NCI-H1694 treated with DMSO at 0.1 percent for 48 hours (cell line): Measurements from ENCODE around the gene HTRA1.
A peak's percentile ranks its signal among the peaks of the same experiment; 100 is the strongest.

ENCODE experiments used
- DNase-seq: peaks from one replicate; lab custom pipeline; 2025; lab: John Stamatoyannopoulos, UW

Gene HTRA1

DNA sequence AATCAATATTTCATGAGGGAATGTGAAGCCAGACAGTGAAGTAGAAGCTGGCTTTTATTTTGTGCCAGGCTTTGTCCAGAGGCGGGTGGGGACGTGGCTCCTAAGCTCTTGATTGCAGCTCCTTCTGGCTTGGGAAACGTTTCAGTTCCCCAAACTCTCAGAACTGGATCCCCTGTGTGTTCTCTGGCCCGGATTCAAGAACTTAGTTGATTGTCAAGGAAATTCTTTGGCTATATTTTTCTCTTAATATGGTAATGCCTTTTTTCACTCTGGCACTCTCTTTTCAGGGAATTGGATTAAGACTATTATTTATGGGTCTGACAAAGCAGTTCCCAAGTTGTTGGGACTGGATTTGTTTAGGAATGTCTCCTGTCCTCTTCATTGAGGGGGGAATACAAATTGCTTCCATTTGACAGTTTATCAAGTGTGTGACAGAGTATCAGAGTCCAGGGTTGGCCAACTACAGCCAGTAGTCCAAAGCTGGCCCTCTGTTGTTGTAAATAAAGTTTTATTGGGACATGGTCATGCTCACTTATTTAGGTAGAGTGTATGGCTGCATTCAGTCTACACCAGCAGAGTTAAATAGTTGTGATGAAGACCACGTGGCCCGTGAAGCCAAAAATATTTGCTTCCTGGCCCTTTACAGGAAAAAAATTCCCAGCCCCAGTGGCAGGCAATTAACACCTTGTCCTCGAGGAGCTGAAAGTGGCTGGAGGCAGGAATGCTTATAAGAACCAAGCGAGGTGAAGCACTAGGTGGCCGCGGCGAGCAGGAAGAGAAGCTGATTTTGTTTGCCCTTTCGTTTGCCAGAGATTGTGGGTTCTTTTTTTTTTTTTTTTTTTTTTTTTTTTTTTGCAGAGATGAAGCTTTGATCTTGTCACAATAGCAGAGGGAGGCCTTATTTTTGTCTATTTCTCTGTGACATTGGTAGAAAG lies 34.3 kb downstream of the HTRA1 start:
- no peak for DNase-seq

DNA sequence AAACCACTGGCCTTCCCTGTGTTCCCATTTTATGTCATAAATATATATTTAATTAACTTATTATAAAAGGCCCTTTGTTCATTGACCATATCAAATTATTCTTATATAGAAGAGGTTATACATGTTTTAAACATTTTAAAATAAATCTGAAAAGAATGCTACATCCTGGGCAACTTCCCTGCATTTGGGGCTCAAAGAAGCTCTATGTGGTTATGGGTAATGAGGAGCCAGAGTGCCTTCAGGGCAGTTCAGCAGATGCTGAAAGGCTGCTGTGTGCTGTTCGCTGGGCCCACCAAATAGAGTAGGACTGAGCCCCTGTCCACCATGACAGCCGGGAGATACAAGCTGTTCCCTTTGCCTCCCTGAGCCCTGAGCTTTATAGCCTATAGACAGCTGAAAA lies 35.9 kb downstream of the HTRA1 start:
- DNase-seq, result no peak

DNA sequence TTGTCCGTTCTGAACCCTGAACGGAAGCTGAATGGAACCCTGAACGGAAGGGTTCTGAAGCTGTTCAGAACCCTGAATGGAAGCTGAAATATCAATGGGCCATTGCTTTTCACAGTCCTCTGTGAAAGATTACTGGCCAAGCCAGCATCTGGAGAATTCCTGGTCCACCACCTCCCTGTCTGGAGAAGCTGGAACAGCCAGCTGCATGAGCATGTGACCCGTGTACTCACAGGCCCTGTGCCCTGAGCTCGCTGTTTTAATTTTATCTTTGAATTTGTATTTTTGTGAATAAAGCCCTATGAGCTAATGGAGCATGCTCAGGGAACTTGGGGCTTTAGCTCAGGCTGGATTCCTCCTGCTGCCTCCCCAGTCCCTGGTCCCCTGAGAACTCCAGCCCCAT lies 37.2 kb downstream of the HTRA1 start:
- DNase-seq, result no peak

DNA sequence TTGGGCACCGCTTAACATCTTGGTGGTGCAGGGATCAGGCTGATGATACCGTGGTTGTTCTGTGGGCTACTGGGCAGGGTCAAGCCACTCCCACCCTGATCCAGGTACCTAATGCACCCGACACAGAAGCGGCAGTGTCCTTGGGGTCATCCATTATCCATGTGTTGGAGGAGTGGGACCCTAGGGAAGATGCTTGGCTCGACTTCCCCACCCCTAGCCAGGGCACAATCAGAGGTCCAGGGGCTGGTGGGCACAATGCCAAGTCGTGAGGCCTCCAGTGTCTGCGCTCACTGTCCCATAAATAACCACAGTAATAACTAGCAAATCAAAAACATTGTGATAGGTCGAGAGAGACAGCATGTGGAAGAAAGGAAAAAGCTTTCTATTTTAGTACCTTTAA lies 37.7 kb downstream of the HTRA1 start:
- no peak for DNase-seq

DNA sequence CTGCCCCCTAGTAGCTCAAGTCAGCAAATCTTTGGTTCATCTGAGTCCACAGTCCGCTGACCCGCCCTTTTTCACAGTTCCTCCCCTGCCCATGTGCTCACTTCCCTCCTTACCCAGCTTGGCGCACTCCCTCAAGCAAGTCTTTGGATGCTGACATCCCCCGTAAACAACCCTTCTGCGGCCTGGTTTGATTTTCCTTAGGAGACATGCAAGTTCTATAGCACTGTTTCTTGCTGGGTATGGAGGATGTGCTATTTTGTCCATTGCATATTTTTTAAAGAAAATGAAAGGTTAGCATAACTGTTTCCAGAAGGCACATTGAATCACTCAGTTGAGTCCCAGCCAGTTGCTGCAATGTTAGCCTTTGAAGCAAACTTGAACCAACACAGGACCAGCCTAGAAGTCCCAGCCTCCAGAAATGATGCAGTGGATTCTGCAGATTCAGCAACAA lies 38.2 kb downstream of the HTRA1 start:
- DNase-seq, result no peak

DNA sequence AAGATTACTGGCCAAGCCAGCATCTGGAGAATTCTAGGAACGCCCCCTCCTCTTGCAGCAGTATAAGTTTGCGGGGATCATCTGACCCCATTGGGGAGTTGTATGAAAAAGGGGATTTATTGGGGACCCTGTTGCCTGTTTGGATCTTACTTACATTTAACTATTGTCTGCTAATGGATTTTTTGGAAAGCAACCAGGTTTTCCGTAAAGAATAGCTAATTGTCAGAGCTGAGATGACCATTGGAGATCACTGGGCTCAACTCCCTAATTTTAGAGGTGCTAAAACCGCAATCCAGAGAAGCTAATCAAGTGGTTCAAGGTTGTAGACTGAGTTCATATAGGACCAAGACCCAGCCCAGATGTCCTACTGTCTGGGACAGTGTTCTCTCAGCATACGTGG lies 38.8 kb downstream of the HTRA1 start:
- DNase-seq, result no peak

DNA sequence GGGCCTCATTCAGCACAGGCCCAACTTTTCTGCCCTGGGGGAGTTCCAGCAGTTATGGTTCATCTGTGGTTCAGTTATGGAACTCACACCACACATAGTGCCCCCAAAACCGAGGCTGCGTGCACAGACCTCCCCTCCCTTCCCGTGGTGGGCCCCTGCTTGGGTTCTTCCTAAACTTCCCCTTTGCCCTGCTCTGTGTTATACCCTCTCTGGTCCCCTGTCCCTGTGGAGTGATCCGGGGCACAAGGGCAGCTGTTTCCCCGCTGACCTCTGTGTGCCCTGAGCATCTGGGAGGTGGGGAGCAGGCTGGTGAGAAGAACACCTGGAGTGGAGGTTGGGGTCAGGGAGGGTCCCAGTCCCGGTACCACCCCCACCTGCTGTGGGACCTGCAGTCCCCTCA lies 39.4 kb downstream of the HTRA1 start:
- DNase-seq, result no peak

DNA sequence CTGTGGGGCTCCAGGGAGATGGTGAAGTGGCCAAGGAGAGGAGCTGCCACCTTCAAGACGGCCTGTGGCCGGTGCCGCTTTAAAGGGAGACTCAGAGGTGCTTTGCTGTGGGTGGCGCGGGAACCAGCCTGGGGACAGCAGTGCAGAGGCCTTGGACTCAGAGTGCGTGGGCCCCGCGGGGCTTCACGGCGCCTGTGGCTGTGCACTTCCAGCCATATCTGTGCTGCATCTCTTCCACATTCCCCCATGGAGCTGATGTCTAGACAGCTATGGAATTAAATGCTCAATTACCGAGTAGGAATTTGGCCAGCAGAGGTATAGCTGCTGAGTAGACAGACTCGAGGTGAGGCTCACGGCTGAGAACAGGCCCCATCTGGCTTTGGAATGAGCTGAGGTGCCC lies 41.7 kb downstream of the HTRA1 start:
- no peak for DNase-seq

DNA sequence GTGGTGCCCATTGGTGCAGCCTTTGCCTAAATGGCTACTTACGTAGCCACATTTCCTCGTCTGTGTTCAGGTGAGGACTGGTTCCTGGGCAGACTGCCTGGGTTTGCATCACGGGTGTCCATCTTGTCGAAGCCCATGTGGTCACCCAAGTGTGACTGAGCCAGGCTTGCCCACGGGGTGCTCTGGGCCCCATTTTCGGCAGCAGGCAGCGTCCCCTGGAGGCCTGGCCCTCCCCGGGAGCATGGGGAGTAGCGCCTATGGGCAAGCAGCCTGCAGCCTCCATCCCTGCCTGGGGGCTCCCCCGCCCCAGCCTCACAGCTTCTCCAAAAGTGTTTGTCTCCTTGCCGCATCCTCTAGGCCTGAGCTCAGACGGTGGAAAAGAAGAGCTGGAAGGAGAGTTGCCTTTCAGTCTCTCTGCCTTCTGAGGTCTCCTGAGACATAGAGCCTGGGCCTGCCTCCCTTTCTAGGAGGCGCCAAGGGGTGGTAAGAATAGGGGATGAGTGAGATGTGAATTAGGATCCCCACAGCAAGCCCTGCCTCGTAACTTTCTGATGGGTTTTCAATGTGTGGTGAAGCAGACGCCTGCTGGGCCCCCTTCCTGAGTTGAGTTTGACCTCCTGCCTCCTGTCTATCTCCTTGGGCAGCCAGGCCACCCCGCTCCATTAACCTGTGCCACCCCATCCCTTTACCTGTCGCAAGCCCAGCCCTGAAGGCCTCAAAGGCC lies 42.7 kb downstream of the HTRA1 start:
- no peak for DNase-seq

DNA sequence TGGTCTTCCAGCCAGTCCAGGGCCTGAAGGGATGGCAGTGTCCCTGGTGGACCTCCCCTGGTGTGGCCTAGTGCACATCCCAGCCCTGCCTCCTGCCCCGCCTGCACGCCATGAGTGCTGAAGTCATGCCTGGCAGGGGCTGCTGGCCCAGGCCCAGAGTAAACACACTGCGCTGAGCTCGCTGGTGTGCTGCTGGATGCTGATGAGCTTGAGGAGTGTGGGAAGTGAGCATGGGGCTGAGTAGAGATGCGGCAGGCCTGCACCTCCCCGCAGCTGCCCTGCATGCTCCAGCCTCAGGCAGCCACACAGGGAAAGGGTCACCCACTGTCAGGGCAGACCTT lies 43.2 kb downstream of the HTRA1 start:
- DNase-seq, result peak; percentile 62

DNA sequence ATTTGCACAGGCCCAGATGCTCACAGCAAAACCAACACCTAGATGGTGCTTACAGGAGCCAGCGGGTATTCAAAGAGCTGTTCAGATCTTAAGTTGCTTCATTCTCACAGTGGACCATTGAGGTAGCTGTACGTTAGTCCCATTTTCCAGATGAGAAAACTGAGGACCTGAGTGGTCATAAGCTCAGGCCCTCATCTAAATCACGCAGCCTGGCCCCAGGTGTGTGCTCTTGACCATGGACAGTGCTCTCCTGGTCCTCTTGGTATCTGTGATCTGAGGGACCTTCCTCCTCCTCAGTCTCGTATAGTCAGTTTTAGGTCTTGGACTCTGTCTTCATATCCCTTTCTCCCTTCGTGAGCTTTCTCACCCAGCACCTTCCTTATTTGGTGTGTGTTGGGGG lies 43.7 kb downstream of the HTRA1 start:
- DNase-seq, result no peak

DNA sequence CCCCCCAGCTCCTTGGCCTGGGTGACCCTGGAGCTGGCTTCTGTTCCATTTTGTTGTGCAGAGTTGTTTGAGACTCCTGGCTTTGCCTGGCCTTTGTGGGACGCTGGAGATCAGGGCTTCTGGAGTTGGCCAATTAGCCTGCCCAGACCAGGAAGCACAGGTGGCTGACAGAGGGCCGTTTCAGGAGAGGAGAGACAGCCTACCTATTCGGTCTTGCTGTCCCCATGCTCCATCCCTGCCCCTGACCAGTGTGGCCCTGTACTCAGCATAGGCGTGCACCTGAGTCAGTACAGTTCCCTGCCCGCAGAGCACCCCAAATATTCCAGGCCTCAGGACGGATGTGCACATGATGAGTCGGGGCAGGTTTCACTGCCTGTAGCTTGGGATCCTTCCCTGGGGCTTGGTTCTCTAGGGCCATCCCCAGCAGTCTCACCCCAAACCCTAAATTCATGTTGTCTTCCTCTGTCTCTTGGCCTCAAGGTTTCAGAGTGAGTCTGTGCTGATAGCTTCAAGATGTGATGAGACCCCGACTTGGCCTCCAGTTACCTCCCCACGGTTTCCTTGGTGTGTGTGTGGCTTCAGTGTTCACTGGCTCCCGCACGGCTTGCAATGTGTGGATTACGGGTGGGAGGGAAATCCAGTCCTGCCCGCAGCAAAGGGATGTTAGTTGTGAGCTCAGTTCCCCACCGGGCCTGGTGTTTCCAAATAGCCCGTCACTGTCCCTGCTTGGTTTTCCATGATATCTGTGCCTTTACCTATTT lies 44.7 kb downstream of the HTRA1 start:
- no peak for DNase-seq

DNA sequence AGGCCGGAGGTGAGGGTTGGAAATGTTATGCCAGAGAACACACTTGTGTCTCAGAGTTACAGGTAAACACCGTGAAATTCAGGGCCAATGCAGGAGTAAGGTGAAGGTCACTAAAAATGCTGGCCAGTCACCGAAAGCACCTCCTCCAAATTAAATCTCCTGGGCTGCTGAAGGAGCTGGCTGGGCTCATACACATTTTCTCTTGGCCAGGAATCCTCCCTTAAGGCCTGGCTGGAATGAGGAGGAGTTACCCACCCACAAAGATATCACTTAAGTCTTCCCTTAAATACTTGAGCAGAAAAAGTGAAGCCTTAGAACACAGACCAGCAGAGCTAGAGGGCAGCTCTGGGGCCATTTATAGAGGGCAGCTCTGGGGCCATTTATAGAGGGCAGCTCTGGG lies 46.3 kb downstream of the HTRA1 start:
- DNase-seq, result no peak

DNA sequence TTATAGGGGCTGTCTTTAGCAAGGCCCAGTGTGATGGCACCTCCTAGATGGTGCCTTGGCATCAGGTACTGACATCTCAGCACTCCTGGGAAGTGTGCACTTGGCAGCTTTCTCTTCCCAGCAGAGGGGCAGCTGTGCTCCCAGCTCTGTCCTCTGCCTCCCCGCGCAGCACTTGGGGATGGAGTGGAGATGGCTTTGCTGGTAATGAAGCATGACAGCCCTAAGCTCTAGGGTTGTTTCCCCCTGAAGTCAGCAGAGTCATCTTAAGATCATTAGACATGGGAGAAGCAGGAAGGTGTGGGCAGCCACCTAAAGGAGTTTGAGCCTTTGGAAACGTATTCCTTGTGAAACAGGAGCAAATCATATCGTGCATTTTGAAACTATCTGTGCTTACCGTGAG lies 46.7 kb downstream of the HTRA1 start:
- no peak for DNase-seq

DNA sequence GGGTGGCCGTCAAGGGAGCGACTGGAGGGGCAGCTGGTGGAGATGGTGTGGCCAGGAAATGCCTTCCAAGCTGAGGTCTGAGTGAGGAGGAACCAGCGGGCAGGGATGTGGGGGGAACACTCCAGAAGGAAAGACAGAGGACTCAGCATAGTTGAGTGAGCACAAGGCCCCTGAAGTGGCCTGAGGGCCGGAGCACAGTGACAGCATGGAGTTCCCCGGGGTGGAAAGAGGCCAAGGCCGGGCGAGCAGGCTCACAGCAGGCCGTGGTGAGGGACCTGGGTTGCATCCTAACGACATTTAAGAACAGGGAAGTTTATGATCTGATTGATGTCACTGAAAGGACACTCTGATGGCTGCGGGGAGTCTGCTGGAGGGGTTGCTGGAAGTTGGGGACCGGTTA lies 48.0 kb downstream of the HTRA1 start:
- DNase-seq, result no peak

DNA sequence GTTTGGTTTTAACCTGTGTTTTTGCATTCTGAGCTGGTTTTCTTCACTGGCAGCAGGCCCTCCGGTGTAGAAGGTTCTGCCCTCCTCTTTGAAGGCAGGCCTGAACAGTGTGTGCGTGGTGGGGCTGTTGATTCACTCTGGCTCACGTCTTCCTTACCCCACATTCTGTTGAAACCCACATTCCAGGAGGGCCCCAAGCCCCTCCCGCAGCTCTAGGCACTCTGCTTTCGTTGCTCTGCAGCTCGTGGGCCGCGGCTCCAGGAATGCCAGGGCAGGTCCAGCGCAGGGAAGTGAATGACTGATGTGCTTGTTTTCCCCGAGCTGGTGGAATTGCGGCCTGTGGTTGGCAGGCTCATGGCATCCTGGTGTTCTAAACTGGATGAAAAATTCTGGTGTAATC lies 49.0 kb downstream of the HTRA1 start:
- no peak for DNase-seq

DNA sequence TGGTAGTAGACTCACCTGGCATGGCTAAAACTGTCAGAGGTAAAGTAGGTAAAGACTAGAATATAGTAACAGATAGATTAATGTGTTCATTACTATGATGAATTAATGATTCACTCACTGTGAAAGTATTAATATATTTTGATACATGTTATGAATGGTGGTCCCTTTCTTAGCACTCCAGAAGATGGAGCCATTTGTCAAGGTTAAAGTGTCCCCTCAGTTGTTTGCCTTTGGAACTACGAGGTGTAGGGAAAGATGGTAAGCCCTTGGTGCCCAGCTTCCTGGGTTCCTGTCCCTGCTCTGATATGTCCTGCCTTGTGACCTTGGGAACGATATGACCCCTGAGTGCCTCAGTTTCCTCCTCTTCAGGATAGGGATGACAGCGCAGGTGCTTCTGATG lies 49.4 kb downstream of the HTRA1 start:
- DNase-seq, result no peak

DNA sequence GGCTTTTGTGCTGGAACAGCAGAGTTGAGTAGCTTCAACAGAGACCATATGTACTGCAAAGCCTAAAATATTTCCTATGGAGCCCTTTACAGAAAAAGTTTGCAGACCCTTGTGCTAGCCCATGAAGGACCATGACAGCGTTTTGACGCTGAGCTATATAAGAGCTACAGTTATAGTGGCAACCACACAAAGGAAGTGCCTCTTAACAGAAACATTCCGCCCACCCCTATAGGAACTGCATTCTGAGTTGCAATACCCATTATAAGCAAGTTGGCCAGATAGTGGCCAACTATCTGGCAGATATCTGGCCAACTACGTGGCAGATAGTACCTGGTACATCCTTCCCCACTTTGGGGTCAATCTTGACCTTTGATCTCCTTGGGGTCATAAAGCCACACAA lies 51.7 kb downstream of the HTRA1 start:
- no peak for DNase-seq

DNA sequence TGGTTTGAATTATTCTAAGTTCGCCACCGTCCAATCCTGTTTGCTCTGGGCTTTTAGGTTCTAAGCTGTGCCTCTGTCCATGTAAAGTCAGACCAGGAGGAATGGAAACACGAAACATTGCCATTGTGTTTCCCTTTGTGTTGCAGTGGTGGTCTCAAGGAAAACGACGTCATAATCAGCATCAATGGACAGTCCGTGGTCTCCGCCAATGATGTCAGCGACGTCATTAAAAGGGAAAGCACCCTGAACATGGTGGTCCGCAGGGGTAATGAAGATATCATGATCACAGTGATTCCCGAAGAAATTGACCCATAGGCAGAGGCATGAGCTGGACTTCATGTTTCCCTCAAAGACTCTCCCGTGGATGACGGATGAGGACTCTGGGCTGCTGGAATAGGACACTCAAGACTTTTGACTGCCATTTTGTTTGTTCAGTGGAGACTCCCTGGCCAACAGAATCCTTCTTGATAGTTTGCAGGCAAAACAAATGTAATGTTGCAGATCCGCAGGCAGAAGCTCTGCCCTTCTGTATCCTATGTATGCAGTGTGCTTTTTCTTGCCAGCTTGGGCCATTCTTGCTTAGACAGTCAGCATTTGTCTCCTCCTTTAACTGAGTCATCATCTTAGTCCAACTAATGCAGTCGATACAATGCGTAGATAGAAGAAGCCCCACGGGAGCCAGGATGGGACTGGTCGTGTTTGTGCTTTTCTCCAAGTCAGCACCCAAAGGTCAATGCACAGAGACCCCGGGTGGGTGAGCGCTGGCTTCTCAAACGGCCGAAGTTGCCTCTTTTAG lies 52.9 kb downstream of the HTRA1 start:
- no peak for DNase-seq

DNA sequence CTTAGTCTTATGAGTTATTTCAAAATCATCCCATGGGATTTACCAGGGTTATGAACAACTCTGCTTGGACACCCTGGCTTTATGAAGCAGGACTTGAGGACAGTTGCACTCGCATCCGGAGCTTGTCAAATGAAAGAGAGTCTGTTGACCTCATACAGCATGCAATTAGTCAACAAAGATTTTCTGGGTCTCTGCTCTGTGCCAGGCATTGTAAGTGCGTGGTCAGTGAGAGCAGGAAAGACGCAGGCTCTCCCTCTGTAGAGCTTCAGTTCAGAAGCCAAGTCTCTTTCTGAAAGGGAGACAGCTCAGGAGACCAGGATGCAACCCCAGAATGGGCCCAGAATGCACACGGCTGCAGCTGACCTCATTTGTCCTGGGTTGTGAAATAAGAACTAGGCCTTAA lies 53.7 kb downstream of the HTRA1 start:
- no peak for DNase-seq

DNA sequence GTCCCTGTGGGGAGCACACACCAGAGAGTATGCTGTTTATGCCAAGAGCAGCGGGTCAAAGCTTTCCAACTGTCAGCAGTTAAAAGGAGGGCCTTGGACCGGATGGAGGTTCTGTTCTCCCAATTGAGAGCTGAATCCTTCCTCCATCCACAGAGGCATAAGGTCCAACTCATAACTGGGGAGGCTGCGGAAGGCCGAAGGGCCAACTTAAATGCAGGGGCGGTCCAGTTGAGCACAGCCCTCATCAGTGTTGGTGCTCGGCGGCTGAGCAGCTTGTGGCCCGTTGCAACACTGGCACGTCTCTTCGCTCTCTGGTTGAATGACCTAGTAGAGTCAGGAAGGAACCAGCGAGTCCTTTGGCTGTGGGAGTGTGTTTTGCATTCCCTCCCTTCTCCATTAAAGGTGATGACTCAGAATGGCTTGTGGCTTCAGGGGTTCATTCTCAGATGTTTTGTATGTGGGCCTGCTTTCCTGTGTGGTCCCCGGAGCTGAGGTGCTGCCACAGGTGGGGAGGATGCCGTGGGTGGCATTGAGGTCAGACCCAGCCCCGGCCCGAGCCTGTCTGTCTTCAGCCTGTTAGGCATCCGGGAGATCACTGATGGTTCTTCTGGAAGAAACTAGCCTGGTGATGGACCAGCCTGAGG lies 54.4 kb downstream of the HTRA1 start:
- DNase-seq, result no peak
